Measurements from ENCODE around the gene KHDC1L. TPM values are rescaled to one million over a fixed set of nuclear protein-coding genes. Genes with fewer than 3 reads are reported as not detected.
"Not testable (repeated sequence)": the region's sequence is repeated elsewhere in the genome, so short reads cannot be mapped to it uniquely, and the experiment has no call there.

Gene KHDC1L
- total and polyA plus RNA-seq, 2 donors (not counting 1 experiment from before 2014, with no cell fraction given): not detected

GRCh38 chr6:73194744-73195143 is 30.6 kb downstream of the KHDC1L start:
- H3K4me1 Mint-ChIP-seq: no peaks in the 10 kb centered on the region
- Histone ChIP-seq H3K4me2 (replicated peaks; ENCODE audit: low read depth, low read length, poor library complexity, severe bottlenecking) (no peak overlapping the region), H3K9ac (ENCODE audit: low read length) (no peak overlapping the region), H3K36me3 (replicated peaks in 1 of 2; ENCODE audit: control extremely low read depth in 1 of 2, control insufficient read depth in 1 of 2, extremely low read depth in 1 of 2, insufficient read depth in 2 of 2, low read length in 1 of 2) (peaks cover 5 to 6% of the 10 kb centered on the region in 2 experiments), H3K4me3 (ENCODE audit: control extremely low read depth in 1 of 5, extremely low read depth in 1 of 5, insufficient read depth in 1 of 5, low read depth in 2 of 5, low read length in 4 of 5) (no peak overlapping the region), H3K27ac (ENCODE audit: low read length in 2 of 2) (no peak overlapping the region), H3K9me3 (ENCODE audit: control extremely low read depth in 1 of 3, control insufficient read depth in 2 of 3, insufficient read depth in 1 of 3, low read length in 2 of 3) (no peaks in the 10 kb centered on the region), H3K79me2 (ENCODE audit: control insufficient read depth, insufficient read depth, low read length) (no peaks in the 10 kb centered on the region), H4K20me1 (ENCODE audit: control insufficient read depth, insufficient read depth, low read length, poor library complexity, severe bottlenecking) (no peaks in the 10 kb centered on the region), H3K27me3 (replicated peaks in 1 of 4; ENCODE audit: control extremely low read depth in 1 of 4, control insufficient read depth in 3 of 4, insufficient read depth in 4 of 4, low read length in 3 of 4) (no peaks in the 10 kb centered on the region), H3K4me1 (ENCODE audit: control insufficient read depth in 2 of 2, insufficient read depth in 2 of 2, low read length in 2 of 2) (no peaks in the 10 kb centered on the region), H2AFZ (ENCODE audit: insufficient read depth, low read depth, low read length, poor library complexity, severe bottlenecking) (no peak overlapping the region)
- WGBS (ENCODE audit: insufficient coverage): 100% methylated on average over 7 of the region's 7 CpGs
- ChIA-PET CTCF (no interaction called here), POLR2A (no interaction called here)
- DNase-seq (no peak), ATAC-seq (ENCODE audit: low read depth) (no peak)
- no peaks in the 10 kb centered on the region for H3K9me3 Mint-ChIP-seq (ENCODE audit: insufficient read depth)
- H3K4me3 Mint-ChIP-seq: no peak overlapping the region
- intact Hi-C loops (cut with micrococcal nuclease): no loop called here
- TF ChIP-seq EZH2 (IDR thresholded peaks at IDR 0.05; ENCODE audit: borderline replicate concordance, insufficient read depth, low read depth, low read length, poor library complexity, severe bottlenecking) (no peak), CTCF (IDR thresholded peaks at IDR 0.05) (no peak)
- H3K27ac Mint-ChIP-seq: no peak overlapping the region
- H3K27me3 Mint-ChIP-seq: no peaks in the 10 kb centered on the region

- ATAC-seq (ENCODE audit: low read depth); H3K4me3 ChIP-seq (ENCODE audit: control extremely low read depth in 1 of 5, extremely low read depth in 1 of 5, insufficient read depth in 1 of 5, low read depth in 2 of 5, low read length in 4 of 5); CTCF ChIA-PET; H3K9me3 Mint-ChIP-seq (ENCODE audit: insufficient read depth); H3K9ac ChIP-seq (ENCODE audit: low read length); DNase-seq; intact Hi-C loops (cut with micrococcal nuclease); H3K27me3 Mint-ChIP-seq; H4K20me1 ChIP-seq (ENCODE audit: control insufficient read depth, insufficient read depth, low read length, poor library complexity, severe bottlenecking); H3K27ac ChIP-seq (ENCODE audit: low read length in 2 of 2); H3K4me3 Mint-ChIP-seq; H3K36me3 ChIP-seq (replicated peaks in 1 of 2; ENCODE audit: control extremely low read depth in 1 of 2, control insufficient read depth in 1 of 2, extremely low read depth in 1 of 2, insufficient read depth in 2 of 2, low read length in 1 of 2); H3K4me1 ChIP-seq (ENCODE audit: control insufficient read depth in 2 of 2, insufficient read depth in 2 of 2, low read length in 2 of 2); H3K9me3 ChIP-seq (ENCODE audit: control extremely low read depth in 1 of 3, control insufficient read depth in 2 of 3, insufficient read depth in 1 of 3, low read length in 2 of 3); H3K27me3 ChIP-seq (replicated peaks in 1 of 4; ENCODE audit: control extremely low read depth in 1 of 4, control insufficient read depth in 3 of 4, insufficient read depth in 4 of 4, low read length in 3 of 4); H3K79me2 ChIP-seq (ENCODE audit: control insufficient read depth, insufficient read depth, low read length); H2AFZ ChIP-seq (ENCODE audit: insufficient read depth, low read depth, low read length, poor library complexity, severe bottlenecking); POLR2A ChIA-PET; H3K4me1 Mint-ChIP-seq; H3K4me2 ChIP-seq (replicated peaks; ENCODE audit: low read depth, low read length, poor library complexity, severe bottlenecking); H3K27ac Mint-ChIP-seq: not testable (repeated sequence)
- no CpG with 5 or more reads among the region's 4 CpGs for WGBS (ENCODE audit: insufficient coverage)
Measured at GRCh38 chr6:73193302-73193701, 32.0 kb downstream of the KHDC1L start.

Measured in B cell (primary cell).